Breast epithelium (tissue), 3 donors: ENCODE measurements around the gene ABCA4.

Experiments
- CTCF ChIP-seq, 3 donors: fragments of 450-650 bp; IDR thresholded peaks; one replicate each; pipeline ENCODE4 v1.5.1; 2016 to 2017; ENCODE audit warnings: antibody characterized with exemption in 3 of 3, mild to moderate bottlenecking in 3 of 3, moderate library complexity in 3 of 3
- POLR2AphosphoS5 ChIP-seq, 3 donors: sonication (generic); formaldehyde crosslinking; IDR thresholded peaks; one replicate each; pipeline ENCODE4 v1.6.1; 2017; ENCODE audit warnings: antibody characterized with exemption in 3 of 3

- TF ChIP-seq POLR2AphosphoS5 (IDR thresholded peaks at IDR 0.05) (no peak), CTCF (IDR thresholded peaks at IDR 0.05) (peak in 1 of 3 donors; percentile 43)
These were observed 57.6 kb downstream of the ABCA4 start for GRCh38 chr1:94063379-94063778.
